Amniotic epithelial cell (primary cell): ENCODE results near the gene CARMIL3.
"Not testable (repeated sequence)": the region's sequence is repeated elsewhere in the genome, so short reads cannot be mapped to it uniquely, and the experiment has no call there.

ENCODE experiments used
- DNase-seq: peaks from one replicate; pipeline ENCODE4 v3.0.0-alpha.2; 2010; ENCODE audit warnings: low read depth

The CARMIL3 gene

DNA sequence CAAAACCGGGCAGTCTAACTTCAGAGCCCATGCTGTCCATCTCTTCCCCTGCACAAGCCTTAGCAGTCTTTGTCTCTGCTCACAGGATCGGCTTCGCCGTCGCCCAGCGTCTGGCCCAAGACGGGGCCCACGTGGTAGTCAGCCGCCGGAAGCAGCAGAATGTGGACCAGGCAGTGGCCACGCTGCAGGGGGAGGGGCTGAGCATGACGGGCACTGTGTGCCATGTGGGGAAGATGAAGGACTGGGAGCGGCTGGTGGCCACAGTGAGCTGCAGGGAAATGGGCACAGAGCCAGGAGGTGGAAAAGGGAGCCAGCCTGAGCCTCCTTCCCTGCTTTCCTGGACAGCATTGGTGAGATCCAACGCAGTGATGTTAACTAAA lies 14.2 kb upstream of the CARMIL3 start:
- no peak for DNase-seq

DNA sequence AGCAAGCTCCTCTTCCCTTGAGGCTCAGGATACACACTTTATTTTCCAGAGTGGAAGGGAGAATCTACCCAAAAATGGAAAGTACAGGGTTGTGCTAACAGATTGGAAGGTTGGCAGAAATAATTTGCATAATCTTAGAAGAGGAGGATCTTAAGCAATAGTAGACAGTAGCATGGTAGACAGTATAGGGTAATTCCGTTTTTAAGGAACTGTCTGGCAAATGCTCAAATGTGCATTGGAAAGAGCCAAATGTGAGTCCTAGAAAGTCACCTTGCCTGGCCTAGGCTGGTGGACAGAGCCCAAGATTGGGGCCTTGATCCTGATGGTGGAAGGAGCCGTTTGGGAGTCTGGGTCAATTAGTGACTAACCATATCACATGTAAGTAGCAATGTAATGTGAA lies 13.1 kb upstream of the CARMIL3 start:
- DNase-seq = no peak

DNA sequence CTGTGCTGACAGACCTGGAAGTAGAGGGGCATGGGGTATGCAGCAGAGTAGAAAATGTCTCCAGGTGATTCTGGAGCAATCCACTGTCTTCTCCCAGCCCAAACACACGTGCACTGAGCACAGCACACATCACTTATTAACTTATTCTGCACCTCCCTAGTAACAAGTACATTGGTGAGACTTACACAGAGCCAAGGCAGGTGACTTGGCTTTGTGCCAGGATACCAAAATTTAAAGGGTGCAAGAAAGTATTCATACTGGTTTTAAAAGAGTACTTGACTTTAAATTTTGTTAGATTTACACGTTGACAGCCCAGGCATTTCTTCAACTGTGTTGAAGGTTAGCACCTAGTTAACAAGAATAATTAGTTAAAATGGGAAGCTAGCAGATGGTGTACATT lies 11.1 kb upstream of the CARMIL3 start:
- no peak for DNase-seq

DNA sequence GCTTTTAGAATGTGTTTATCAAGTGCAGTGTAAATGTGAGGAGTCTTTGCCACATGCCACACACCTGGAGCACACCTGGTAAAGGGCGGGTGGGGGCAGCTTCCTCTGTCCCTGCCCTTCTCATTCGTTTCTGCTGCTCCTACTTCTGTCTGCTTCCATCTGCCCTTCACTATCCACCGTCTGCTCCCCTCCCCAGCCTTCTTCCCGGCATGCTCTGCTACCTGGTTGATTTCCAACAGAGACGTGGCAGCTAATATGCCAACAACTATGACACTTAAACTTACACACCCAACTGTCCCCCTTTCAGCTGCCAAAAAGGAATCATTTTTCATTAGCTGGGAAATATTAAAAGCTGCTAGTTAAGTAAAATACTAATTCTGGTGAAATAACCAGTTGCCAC lies 9.1 kb upstream of the CARMIL3 start:
- no peak for DNase-seq

DNA sequence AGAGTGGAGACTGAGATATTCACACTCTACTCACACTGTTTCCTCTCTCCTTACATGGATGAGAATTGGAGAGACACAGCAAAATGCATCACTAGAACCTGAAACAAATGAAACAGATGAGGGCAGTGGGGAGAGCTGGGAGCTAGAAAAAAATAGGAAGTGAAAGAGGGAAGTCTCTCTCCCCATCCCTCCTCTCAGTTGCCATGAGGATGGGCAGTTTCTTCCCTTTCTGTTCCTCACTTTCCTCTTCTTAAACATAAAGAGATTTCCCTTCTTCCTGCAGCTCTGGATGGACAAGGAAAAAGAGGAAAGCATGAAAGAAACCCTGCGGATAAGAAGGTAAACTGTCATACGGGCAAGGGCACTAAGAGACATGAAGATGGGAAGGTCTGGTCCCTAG lies 2.8 kb upstream of the CARMIL3 start:
- not testable (repeated sequence) for DNase-seq

DNA sequence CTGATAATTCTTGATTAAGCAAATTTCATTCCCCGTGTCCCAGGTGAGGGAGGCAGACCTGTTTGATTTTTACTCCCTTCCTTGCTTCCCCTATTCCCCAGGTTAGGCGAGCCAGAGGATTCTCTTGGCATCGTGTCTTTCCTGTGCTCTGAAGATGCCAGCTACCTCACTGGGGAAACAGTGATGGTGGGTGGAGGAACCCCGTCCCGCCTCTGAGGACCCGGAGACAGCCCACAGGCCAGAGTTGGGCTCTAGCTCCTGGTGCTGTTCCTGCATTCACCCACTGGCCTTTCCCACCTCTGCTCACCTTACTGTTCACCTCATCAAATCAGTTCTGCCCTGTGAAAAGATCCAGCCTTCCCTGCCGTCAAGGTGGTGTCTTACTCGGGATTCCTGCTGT lies 1.1 kb upstream of the CARMIL3 start:
- not testable (repeated sequence) for DNase-seq

DNA sequence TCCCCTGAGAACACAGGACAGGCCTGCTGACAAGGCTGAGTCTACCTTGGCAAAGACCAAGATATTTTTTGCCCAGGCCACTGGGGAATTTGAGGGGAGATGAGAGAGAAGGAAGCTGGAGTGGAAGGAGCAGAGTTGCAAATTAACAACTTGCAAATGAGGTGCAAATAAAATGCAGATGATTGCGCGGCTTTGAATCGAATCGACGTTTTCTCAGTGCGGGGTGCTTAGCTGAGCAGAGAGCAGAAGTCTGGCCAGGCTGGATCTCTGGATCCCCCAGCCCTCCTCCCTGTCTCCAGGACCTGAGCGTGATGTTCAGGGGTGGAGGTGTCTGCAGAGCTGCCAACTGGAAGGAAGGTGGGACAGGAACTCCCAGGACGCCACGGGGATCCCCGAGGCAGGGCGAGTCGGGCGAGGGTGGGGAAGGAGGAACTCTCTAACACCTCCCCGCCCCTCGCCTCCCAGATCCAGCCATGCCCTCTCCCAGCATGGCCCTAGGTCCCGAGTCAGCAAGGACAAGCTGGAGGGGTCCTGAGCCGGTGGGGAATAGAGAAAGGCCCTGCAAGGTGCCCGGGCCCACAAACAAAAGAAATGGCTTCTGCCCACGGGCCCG lies 527 bp upstream of the CARMIL3 start:
- DNase-seq = no peak

DNA sequence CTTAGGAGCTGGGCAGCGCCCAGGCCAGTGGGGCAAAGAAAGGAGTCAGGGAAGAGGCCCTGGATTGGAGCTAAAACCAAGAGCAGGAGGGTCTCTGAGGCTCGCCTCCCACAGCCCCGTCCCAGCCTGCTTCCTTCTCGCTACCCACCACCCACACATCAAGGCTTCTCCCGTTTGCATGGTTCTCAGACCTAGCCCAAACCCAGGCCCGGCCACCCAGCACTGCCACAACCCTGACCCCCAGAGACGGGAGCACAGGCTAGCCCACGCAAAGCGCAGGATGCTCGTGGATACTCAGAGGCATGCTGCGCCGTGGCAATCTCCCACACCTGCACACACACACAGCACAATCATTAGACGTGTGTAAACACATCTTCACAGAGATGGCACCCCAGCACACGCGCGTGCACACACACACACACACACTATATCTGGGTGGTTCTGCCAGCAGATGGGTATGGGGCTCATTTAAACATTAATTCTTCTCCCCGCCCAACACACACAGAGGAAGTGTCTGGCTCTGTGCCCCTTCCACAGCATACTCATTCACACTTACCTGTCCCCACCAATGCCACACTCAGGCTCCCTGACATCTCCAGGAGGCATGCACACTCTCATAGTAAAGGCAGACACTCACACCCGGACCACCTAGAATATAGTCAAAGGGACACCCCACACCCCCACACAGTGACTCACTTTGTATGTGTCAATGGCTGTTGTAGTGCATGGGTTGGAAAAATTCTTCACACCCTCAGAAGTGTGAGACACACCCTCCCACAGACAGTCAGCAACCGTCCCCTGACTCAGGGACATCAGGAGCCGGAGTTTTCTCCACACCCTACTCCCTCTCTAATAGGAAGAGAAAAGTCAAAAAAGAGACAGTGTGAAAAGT lies 1.1 kb downstream of the CARMIL3 start:
- DNase-seq = no peak

DNA sequence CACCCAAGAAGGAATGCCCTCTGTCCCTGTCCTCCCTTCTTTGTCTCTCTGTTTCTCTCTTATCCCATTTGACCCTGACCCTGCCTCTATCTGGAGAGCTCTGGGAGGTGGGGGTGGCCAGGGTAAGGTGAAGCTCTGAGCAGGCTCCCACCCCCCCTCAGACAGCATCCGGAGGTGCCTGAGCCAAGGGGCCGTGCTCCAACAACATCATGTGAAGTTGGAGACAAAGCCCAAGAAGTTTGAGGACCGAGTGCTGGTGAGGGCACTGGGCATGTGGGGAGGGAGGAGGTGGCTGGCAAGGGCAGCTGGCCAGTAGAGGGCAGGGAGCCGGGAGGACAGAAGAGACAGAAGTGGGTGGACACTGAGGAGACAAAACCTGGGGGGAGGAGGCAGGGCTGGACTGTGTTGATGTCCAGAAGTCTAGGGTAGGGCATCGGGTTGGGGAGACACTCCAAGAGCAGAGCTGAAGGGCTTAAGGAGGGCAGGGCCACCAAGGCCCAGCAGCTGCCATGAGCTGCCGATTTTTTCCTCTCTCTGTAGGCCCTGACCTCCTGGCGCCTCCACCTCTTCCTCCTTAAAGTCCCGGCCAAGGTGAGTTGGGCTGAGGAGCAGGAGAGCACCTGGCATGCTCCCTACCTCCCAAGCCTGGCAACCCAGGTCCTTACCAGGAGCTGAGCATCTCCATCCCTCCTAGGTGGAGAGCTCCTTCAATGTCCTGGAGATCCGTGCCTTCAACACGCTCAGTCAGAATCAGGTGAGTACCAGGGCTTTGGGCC lies 1.9 kb downstream of the CARMIL3 start:
- no peak for DNase-seq

DNA sequence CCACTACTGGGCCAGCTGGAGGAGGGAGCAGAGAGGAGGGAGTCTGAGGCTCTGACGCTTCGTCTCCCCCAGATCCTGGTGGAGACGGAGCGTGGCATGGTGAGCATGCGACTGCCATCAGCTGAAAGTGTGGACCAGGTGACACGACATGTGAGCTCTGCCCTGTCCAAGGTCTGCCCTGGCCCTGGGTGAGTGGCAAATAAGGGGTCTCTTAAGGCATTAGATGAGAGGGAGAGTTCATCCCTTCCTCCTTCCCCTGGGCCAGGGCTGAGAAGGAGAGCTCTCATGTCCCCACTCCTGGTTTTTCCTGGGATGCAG lies 2.5 kb downstream of the CARMIL3 start:
- DNase-seq = no peak

DNA sequence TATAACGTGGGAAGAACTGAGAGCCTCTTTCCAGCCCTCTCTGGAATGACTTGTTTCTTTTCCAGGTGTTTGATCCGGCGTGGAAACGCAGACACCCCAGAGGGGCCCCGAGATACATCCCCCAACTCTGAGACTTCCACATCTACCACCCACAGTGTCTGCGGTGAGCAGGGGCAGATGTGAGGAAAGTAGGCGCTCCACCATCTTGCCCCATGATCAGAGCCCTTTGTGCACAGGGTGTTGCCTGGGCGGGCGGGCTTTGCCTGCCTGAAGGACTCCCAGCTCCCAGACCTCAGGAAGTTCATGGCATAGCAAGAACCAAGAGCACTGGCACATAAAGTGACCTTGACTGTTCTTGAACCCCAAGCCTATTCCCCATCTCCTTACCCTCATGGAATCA lies 2.8 kb downstream of the CARMIL3 start:
- DNase-seq = no peak

DNA sequence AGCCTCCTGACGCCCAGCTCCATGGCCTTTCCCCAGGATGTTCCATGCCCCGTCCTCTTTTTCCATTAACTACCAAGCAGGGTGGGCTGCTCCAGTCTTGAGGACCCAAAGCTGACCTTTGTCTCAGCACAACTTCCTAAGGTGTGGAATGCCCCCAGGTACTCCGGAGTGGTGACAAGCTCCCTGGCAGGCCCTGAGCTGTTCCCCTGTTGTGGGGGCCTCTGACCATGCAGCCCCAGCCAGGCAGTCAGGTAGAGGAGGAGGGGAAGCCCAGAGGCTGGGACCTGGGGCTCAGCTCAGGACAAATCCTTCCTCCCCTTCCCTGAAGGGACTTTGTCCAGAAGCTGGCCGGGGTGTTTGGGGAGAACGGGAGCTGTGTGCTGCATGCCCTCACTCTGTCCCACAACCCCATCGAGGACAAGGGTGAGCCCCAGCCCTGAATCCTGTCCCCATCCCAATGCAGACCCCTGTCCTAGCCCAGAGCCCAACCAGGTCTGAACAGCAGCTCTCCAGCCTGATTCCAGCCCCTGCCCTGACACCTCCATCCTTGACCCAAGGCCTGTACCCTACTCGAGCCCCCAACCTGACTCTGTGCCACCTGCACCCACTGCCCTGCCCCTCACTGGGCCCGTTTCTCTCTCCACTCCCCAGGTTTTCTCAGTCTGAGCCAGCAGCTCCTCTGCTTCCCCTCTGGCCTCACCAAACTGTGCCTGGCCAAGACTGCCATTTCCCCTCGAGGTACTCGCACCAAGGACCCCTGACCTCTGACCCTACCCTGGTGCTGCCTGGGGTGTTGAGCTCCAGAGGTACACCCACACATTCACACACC lies 4.4 kb downstream of the CARMIL3 start:
- DNase-seq = no peak

DNA sequence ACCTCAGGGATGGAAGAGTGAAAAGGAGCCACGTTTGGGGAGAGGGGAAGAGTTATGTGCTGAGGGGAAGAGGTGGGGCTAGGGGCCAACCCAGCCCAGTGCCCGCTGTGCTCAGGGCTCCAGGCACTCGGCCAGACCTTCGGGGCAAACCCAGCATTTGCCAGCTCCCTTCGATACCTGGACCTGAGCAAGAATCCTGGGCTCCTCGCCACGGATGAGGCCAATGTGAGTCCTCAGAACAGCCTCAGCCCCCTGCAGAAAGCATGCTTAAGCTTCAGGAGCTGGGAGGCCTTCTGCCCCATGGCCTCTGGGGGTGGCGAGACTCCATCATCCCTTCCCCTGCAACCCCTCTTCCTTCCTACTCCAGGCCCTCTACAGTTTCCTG lies 5.0 kb downstream of the CARMIL3 start:
- no peak for DNase-seq

DNA sequence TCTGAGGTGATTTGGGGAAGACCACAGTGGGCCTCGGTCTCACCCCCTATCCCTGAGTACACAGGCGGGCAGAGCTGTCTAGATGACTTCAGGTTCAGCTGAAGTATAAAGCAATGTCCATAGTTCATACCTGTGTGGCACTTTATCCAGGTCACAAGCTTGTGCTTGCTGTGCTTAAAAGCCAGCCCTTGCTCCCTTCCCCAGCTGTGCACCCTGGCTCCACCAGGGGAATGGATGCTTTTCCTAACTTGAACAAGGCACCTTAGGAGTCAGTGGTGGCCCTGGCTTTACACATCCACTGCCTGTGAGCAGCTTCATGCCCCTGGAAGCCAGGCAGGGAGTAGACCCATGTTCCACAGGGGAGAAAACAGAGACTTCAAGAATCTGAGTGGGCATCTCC lies 5.5 kb downstream of the CARMIL3 start:
- DNase-seq = no peak

DNA sequence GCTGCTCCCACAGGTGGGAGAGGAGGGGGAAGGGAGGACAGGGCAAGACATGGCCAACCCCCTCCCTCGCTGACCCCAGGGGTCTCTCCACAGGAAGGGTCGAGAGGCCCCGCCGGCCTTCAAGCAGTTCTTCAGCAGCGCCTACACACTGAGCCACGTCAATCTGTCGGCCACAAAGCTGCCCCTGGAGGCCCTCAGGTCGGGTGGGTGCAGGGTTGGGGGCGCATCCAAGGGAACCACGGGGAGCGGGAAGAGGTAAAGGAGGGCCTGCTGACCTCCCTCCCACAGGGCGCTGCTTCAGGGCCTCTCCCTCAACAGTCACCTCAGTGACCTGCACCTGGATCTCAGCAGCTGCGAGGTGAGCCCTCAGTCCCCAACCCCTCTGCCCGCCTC lies 6.1 kb downstream of the CARMIL3 start:
- DNase-seq = no peak

DNA sequence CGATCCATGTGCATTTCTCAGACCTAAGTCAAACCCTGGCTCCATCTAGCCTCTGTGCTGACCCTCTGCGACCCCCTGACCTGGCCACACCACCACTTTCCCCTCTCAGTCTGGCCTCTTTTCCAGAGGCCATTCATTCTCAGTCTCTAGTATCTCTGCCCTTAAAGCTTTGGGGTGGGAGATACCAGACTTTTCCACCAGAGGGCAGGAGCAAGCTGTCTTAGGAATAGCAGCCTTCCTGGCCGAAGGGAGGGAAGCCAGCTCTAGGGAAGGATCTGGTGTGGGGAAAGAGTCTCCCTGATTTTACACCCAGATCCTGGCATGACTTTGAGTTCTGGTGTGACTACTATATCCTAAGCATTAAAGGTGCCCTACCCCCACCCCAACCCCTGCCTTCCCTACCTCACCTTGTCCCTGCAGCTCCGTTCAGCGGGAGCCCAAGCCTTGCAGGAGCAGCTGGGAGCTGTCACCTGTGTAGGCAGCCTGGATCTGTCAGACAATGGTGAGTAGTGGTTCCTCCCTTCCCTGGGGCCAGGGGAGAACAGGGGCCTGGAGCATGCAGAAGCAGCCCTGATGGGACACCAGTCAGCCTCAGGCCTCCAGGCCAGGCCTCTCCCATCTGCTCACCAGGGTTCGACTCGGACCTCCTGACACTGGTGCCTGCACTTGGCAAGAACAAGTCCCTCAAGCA lies 6.6 kb downstream of the CARMIL3 start:
- DNase-seq = peak; percentile 58

DNA sequence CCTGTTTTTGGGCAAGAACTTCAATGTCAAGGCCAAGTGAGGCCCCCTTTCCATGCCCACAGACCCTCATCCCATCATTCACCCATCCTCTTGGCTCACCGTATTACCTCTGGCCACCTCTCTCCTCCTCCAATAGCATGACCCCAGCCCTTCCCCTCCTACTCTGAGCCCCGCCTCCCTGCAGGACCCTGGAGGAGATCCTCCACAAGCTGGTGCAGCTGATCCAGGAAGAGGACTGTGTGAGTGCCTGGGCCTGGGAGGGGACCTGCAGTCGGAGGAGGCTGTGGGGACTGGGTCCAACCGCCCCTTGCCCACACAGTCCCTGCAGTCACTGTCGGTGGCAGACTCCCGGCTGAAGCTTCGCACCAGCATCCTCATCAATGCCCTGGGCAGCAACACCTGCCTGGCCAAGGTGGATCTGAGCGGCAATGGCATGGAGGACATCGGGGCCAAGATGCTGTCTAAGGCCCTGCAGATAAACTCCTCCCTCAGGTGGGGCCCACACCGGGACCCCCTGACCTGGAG lies 7.2 kb downstream of the CARMIL3 start:
- DNase-seq = no peak

DNA sequence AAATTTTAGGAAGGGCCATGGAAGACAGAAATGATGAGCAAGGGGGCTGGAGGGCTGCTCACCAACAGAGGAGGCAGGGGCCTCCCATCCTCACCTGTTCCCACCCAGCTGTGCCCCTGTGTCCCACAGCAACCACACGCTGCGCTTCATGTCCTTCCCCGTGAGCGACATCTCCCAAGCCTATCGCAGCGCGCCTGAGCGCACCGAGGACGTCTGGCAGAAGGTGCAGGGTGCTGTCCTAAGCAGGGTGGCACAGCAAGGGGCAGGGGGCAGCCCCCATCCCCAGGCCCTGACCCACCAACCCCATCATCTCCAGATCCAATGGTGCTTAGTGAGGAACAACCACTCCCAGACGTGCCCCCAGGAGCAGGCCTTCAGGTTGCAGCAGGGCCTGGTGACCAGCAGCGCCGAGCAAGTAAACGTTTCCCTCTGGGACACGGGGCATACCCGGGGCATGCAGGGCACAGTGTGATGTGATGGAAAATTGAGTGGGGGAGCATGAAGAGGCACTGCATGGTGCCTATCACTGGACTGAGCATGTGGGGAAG lies 8.1 kb downstream of the CARMIL3 start:
- DNase-seq = no peak

DNA sequence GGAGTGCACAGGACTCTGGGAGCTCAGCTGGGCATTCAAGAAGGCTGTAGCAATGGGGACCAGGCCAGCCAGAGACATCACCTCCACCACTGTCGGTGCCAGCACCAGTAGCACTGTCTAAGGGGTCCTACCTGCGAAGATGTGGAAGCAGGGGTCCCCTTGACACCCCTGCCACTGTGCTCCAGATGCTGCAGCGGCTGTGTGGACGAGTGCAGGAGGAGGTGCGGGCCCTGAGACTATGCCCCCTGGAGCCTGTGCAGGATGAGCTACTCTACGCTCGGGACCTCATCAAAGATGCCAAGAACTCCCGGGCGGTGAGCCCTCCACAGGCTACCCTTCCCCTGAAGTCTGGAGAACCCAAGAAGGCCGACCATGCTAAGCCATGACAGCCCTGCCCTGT lies 8.6 kb downstream of the CARMIL3 start:
- no peak for DNase-seq

DNA sequence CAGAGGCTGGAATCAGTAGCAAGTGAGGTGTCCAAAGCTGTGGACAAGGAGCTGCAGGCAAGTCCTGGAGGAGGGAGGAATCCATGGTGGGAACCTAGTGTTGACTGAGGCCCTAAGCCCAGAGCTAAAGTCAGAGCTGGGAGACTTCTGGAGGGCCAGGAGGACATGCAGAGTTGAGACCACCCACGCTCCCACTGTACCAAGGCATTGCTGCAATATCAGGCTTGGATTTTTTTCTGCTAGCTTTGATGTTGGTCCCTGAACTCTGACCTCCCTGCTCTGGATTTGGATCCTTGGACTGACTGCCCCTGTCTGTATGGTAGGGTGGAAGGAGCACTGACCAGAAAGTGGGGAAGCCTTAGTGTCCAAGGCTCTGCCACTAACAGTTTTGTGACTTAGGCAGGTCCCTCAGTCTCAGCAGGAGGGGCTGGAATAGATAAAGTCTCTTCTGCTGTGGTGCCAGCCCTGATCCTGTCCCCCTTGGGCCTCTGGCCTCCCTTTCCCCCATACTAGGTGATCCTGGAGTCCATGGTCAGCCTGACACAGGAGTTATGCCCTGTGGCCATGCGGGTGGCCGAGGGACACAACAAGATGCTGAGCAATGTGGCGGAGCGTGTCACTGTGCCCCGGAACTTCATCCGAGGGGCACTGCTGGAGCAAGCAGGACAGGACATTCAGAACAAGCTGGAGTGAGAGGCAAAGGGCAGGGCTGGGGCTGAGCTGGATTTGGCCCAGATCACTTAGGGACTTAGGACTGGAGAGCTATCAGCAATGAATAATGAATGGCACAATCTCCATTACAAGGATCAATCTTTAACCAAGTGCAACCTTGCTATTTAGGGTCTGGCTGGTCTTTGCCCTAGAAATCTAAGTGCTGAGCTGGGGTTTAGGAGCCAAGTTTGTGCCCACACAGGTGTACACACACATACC lies 9.4 kb downstream of the CARMIL3 start:
- DNase-seq = no peak
